ENCODE results near the gene RAB2B. TPM values are rescaled to one million over a fixed set of nuclear protein-coding genes. Genes with fewer than 3 reads are reported as not detected.

Gene RAB2B
- total RNA-seq, 4 donors from 2014 or later = 19.6 to 31.1 (median 23.4) TPM

- TF ChIP-seq CTCF (IDR thresholded peaks at IDR 0.05; ENCODE audit: low read depth) = no peak
Observed at GRCh38 chr14:21414137-21414631, 62.6 kb downstream of the RAB2B start.

Small RNA genes within 50 kb of the gene (small RNA-seq; reads per million reads assigned to genes)
- gene RN7SL650P = not detected

Other genes with a start within 250 kb of the RAB2B start
- 100 to 1,000 TPM; 298 to 466 (median 406) TPM for gene HNRNPC, start 207.5 kb downstream of the RAB2B start, total RNA-seq
- under 1 TPM in 3 of 4 donors, not detected in 1; 0.16 to 0.68 (median 0.22) TPM for gene RPGRIP1, start 196.9 kb downstream of the RAB2B start, total RNA-seq
- gene SUPT16H, start 92.9 kb downstream of the RAB2B start, total RNA-seq = 10 to 100 TPM; 54.8 to 73.7 (median 57.7) TPM
- gene CHD8, start 20.8 kb downstream of the RAB2B start, total RNA-seq = 10 to 100 TPM; 46.9 to 60.5 (median 53.1) TPM
- 10 to 100 TPM; 46.4 to 57.6 (median 49.2) TPM for gene TOX4, start 236 bp upstream of the RAB2B start, total RNA-seq
- 10 to 100 TPM; 29.8 to 46.9 (median 40.1) TPM for gene METTL3, start 34.4 kb upstream of the RAB2B start, total RNA-seq
- gene SALL2, start 49.4 kb upstream of the RAB2B start, total RNA-seq = 1 to 10 TPM in 3 of 4 donors, under 1 TPM in 1; 0.65 to 6.6 (median 3.6) TPM
- gene OR10G3, start 103.1 kb upstream of the RAB2B start, total RNA-seq = not detected
- not detected for gene OR10G2, start 158.0 kb upstream of the RAB2B start, total RNA-seq
- not detected for gene OR4E2, start 176.9 kb upstream of the RAB2B start, total RNA-seq
- gene OR4E1, start 196.9 kb upstream of the RAB2B start, total RNA-seq = not detected

Measured in subcutaneous adipose tissue (tissue), 4 donors.